ENCODE measurements around the gene TBX18.

The TBX18 gene

GRCh38 chr6:84764332-84765049 lies at the start of gene TBX18:
Gene TBX18 (minus strand): TSS chr6:84764598. CDS start chr6:84764181, 417 bp downstream.
- no peak for DNase-seq

- DNase-seq = no peak
Measured at GRCh38 chr6:84811351-84811750, 47.0 kb upstream of the TBX18 start.

- DNase-seq = no peak
Measured at GRCh38 chr6:84809455-84809854, 45.1 kb upstream of the TBX18 start.

GRCh38 chr6:84808491-84809061 lies 44.2 kb upstream of the TBX18 start:
- DNase-seq = no peak

GRCh38 chr6:84805145-84805544 lies 40.7 kb upstream of the TBX18 start:
- DNase-seq = no peak

- no peak for DNase-seq
Measured at GRCh38 chr6:84804720-84805119, 40.3 kb upstream of the TBX18 start.

GRCh38 chr6:84801250-84801649 lies 36.9 kb upstream of the TBX18 start:
- DNase-seq = no peak

GRCh38 chr6:84798257-84798656 lies 33.9 kb upstream of the TBX18 start:
- no peak for DNase-seq

- DNase-seq = no peak
Measured at GRCh38 chr6:84796343-84796742, 31.9 kb upstream of the TBX18 start.

- no peak for DNase-seq
Measured at GRCh38 chr6:84791927-84792326, 27.5 kb upstream of the TBX18 start.

GRCh38 chr6:84791233-84791632 lies 26.8 kb upstream of the TBX18 start:
- no peak for DNase-seq

GRCh38 chr6:84789170-84789569 lies 24.8 kb upstream of the TBX18 start:
- DNase-seq = no peak

GRCh38 chr6:84788689-84789088 lies 24.3 kb upstream of the TBX18 start:
- DNase-seq = no peak

- DNase-seq = no peak
Measured at GRCh38 chr6:84785671-84786070, 21.3 kb upstream of the TBX18 start.

GRCh38 chr6:84779917-84780316 lies 15.5 kb upstream of the TBX18 start:
- no peak for DNase-seq

- no peak for DNase-seq
Measured at GRCh38 chr6:84779380-84779779, 15.0 kb upstream of the TBX18 start.

- DNase-seq = no peak
Measured at GRCh38 chr6:84777888-84778287, 13.5 kb upstream of the TBX18 start.

- no peak for DNase-seq
Measured at GRCh38 chr6:84776392-84776791, 12.0 kb upstream of the TBX18 start.

GRCh38 chr6:84775751-84776150 lies 11.4 kb upstream of the TBX18 start:
- DNase-seq = no peak

GRCh38 chr6:84774985-84775284 lies 10.5 kb upstream of the TBX18 start:
- DNase-seq = no peak

- no peak for DNase-seq
Measured at GRCh38 chr6:84774157-84774984, 10.0 kb upstream of the TBX18 start.

GRCh38 chr6:84773431-84774156 lies 9.2 kb upstream of the TBX18 start:
- DNase-seq = no peak

GRCh38 chr6:84773133-84773430 lies 8.7 kb upstream of the TBX18 start:
- DNase-seq = no peak
